Astrocyte of the cerebellum (primary cell): Measurements from ENCODE around the gene FADS3.

Source experiments
- DNase-seq: peaks from one replicate; pipeline ENCODE4 v3.0.0-alpha.2; 2011; ENCODE audit warnings: low read depth
- H3K4me3 ChIP-seq: 2 replicates; pipeline ENCODE4 v1.5.1; 2011; ENCODE audit warnings: mild to moderate bottlenecking, low read depth, low read length, moderate library complexity
- in situ Hi-C: cut with HindIII; loops from 2 replicates; pipeline ENCODE4 v1.10.0; 2017; ENCODE audit warnings: low sequenced_read_pairs
- TF ChIP-seq, protein P1 (sequence below): IDR thresholded peaks from 2 replicates; pipeline ENCODE4 v1.5.1; 2012; ENCODE audit warnings: low read length, low read depth, moderate library complexity, mild to moderate bottlenecking; ENCODE audit errors: missing control alignments

Gene FADS3

GRCh38 chr11:61919705-61920631 is 28.6 kb upstream of the FADS3 start:
- in situ Hi-C loops = loop anchor here (10.0 kb wide), 1 partner anchor 105 kb away; the partner anchor contains the start of gene FADS1
- DNase-seq = no peak

GRCh38 chr11:61918938-61919704 is 27.8 kb upstream of the FADS3 start:
- TF ChIP-seq, protein P1, sequence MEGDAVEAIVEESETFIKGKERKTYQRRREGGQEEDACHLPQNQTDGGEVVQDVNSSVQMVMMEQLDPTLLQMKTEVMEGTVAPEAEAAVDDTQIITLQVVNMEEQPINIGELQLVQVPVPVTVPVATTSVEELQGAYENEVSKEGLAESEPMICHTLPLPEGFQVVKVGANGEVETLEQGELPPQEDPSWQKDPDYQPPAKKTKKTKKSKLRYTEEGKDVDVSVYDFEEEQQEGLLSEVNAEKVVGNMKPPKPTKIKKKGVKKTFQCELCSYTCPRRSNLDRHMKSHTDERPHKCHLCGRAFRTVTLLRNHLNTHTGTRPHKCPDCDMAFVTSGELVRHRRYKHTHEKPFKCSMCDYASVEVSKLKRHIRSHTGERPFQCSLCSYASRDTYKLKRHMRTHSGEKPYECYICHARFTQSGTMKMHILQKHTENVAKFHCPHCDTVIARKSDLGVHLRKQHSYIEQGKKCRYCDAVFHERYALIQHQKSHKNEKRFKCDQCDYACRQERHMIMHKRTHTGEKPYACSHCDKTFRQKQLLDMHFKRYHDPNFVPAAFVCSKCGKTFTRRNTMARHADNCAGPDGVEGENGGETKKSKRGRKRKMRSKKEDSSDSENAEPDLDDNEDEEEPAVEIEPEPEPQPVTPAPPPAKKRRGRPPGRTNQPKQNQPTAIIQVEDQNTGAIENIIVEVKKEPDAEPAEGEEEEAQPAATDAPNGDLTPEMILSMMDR = no peak
- no peak overlapping the region for H3K4me3 ChIP-seq
- no peak for DNase-seq
- in situ Hi-C loops = no loop called here

More at GRCh38 chr11:61919705-61920631, 28.6 kb upstream of the FADS3 start:
- no peak overlapping the region for H3K4me3 ChIP-seq
- TF ChIP-seq, protein P1 = no peak

DNA sequence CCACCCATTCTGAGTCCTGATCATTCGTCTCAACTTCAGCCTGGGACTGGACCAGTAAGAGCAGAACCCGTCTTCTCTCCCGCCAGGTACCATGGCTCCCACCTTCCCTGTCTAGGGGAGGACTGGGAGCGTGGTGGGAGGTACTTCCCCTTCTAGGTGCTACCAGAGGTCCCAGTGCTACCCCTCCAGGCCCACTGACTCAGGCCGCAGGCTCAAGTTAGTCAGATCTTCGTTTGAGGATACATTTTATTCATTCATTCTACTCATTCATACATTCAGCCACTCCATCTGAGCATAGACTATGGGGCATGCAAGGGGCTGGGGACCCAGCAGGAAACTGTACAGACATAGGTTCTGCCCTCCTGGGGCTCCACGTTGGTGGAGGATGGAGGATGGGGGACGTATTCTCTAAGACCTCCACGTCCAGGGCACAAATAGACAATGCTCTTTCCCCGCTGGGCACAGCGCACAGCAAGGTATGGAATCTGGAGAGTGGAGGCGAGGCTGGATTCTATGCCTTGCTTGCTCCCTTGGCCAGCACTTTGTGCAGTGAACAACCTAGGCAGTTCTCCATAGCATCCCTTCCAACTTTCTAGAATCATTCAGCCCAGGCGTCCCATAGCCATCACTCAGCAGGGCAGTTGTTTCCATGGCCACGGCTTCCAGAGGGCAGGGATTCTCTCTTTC is 27.0 kb upstream of the FADS3 start:
- in situ Hi-C loops = no loop called here
- no peak overlapping the region for H3K4me3 ChIP-seq
- TF ChIP-seq, protein P1 = no peak
- DNase-seq = no peak

DNA sequence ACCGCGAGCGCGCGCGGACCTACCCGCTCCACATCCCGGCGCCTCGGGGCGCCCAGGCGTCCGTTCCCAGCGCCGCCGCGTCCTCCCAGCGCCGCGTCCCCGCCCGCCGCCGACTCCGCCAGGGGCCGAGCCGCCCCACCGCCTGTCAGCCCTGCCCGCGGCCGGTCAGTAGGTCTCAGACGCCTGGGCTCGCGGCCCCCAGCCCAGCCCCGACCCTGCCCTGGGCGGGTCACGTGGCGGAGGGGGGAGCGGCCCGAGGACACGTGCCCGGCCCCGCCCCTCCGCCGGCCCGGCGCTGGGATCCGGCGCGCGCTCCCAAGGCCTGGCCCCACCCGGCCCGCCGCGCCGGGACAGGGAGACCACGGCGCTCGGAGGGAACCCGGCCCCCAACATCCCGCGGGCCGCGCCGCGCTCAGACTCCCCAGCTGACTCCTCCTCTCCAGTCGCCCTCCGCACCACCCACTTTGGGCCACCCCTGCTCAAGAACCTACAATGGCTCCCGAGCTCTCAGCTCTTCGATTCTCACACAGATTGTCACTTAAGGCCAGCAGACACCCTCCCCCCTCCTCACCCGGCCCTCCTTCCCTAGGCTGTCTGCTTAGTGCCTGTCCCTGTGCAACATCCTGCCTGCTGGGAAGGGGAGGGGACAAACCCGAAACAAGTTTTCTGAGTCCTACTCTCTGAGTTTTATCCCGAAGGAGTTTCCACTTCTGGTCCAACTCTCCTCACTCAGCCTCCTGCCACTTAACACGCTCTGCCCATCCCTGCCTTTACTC is 26.2 kb upstream of the FADS3 start, which contains the start of gene RAB3IL1:
TSS of gene RAB3IL1 (minus strand) at position 233 of the 776 bp plus-strand sequence. CDS start at position 34, 199 bp downstream.
- H3K4me3 ChIP-seq = peak within 1 kb of the TSS; percentile 45
- in situ Hi-C loops = no loop called here
- DNase-seq = no peak
- TF ChIP-seq, protein P1 = no peak

GRCh38 chr11:61916737-61917333 is 25.5 kb upstream of the FADS3 start:
- TF ChIP-seq, protein P1 = no peak
- H3K4me3 ChIP-seq = peak overlapping the region; percentile 45
- DNase-seq = no peak
- in situ Hi-C loops = no loop called here
